ENCODE measurements around the gene DCAF5.

The DCAF5 gene

DNA sequence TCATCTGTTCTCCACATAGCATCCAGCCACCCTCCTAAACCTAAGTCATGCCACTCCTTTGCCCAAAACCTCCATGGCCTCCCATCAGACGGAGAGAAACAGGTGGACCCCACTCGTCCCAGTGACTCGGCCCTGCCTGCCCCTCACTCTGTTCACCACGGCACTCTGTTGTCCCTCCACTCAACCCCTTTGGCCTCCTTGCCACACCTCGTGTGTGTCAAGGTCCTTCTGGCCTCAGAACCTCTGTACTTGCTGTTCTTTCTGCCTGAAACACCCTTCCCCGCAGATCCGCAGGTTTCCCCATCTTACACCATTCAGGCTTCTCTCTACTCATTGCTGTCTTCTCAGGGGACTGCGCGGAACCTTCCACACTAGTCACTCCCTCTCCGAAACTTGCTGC lies 149.3 kb downstream of the DCAF5 start:
- DNase-seq: no peak

DNA sequence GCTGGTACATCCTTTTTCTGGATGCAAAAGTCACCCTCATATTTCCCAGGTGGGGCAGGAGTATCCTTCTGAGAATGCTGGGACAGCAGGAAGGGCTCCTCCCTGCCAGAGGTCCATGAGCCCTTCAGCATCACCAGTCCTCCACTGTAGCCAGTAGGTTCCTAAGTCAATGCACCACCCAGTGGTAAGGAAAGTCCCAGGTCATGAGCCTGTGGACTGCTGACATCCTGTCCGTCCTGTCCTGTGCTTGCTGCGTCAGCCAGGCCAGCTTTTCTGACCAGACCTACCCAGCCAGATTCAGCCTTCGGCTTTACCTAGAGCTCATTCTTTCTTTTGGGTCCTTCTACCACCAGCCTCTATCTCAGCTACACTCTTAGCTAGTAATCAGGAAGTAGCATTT lies 150.8 kb downstream of the DCAF5 start:
- DNase-seq: peak; percentile 31

DNA sequence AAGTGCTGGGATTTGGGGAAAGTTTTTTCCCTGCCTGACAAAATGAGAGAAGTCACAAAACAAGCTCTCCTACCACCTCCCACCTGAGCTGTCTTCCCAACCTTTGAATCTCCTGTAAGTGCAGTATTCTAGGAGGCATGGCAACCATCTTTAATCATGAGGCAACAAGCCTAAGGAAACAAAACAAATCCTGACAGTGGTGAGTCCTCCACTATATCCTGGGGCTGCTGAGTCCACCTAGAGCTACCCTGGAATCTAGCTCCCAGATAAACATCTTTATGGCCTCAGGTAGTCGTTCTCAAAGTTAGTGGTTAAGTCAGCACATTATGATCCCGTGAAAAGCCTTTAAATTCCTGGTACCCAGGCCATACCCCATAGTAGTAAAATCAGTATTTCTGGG lies 151.5 kb downstream of the DCAF5 start:
- DNase-seq: no peak
